NCI-H1048 (cell line): ENCODE measurements around the gene BTN3A1.
"Not testable (repeated sequence)": the region's sequence is repeated elsewhere in the genome, so short reads cannot be mapped to it uniquely, and the experiment has no call there.

ENCODE experiments used
- DNase-seq: peaks from one replicate; lab custom pipeline; 2025; lab: John Stamatoyannopoulos, UW

The BTN3A1 gene

GRCh38 chr6:26441977-26442376, 39.9 kb downstream of the BTN3A1 start:
- no peak for DNase-seq

- no peak for DNase-seq
Observed at GRCh38 chr6:26445934-26446667, 44.0 kb downstream of the BTN3A1 start.

GRCh38 chr6:26447257-26447656, 45.2 kb downstream of the BTN3A1 start:
- DNase-seq: no peak

- no peak for DNase-seq
Observed at GRCh38 chr6:26450240-26450639, 48.2 kb downstream of the BTN3A1 start.

GRCh38 chr6:26452631-26453235, 50.7 kb downstream of the BTN3A1 start:
- no peak for DNase-seq

GRCh38 chr6:26454631-26455030, 52.6 kb downstream of the BTN3A1 start:
- no peak for DNase-seq

GRCh38 chr6:26455357-26455970, 53.4 kb downstream of the BTN3A1 start:
- DNase-seq: no peak

- DNase-seq: no peak
Observed at GRCh38 chr6:26457264-26457805, 55.3 kb downstream of the BTN3A1 start.

- peak; percentile 69 for DNase-seq
Observed at GRCh38 chr6:26457806-26458688, 56.0 kb downstream of the BTN3A1 start, which contains the start of gene BTN2A1. Gene BTN2A1 (plus strand): TSS chr6:26457955. CDS start chr6:26458637, 682 bp downstream.

- DNase-seq: no peak
Observed at GRCh38 chr6:26459023-26459810, 57.1 kb downstream of the BTN3A1 start.

- not testable (repeated sequence) for DNase-seq
Observed at GRCh38 chr6:26461353-26461752, 59.3 kb downstream of the BTN3A1 start.

GRCh38 chr6:26464014-26464413, 61.9 kb downstream of the BTN3A1 start:
- no peak for DNase-seq

GRCh38 chr6:26464416-26465131, 62.5 kb downstream of the BTN3A1 start:
- DNase-seq: no peak
